Fibroblast of pulmonary artery (primary cell): ENCODE results near the gene BST2.

Source experiments
- DNase-seq: peaks from one replicate; pipeline ENCODE4 v3.0.0-alpha.2; 2010; ENCODE audit warnings: low read depth
- H3K4me3 ChIP-seq: replicated peaks from 2 replicates; pipeline ENCODE4 v1.5.1; 2011; ENCODE audit warnings: low read depth, mild to moderate bottlenecking, control low read depth, low read length, moderate library complexity
- CTCF ChIP-seq: IDR thresholded peaks from 2 replicates; pipeline ENCODE4 v1.5.1; 2011; ENCODE audit warnings: mild to moderate bottlenecking, control low read depth, low read length, inconsistent platforms; ENCODE audit errors: missing control alignments

Gene BST2

GRCh38 chr19:17406046-17406886 lies 836 bp upstream of the BST2 start:
- no peak for DNase-seq
- TF ChIP-seq CTCF = no peak
- H3K4me3 ChIP-seq = no peak overlapping the region

DNA sequence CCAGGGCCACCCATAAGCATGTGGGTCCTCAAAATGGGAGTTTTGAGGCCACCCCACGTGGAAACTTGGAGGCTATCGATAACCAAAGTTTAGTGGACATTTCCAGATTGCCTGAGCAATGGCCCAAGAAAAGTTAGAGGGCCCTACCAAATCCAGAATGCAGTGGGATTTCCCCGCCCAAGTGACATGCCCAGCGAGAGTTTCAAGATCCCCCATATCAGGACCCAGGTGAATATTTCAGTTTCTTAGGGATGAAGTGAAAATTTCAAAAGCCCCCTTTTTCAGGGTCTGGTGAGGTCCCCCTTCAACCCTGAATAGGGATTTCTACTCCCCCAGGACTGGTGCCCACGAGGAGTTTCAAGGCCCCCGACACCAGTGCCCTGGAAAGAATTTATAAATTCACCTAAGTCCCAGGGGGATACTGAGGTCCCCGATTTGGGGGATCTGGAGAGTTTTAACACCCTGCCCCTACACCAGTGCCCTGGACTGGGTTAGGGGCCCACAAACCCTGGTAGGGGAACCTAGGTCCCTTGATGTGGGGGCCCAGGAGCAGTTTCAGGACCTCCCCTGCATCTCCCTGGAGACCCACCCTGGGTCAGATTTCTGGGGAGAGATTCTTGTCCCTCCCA lies 695 bp downstream of the BST2 start:
- DNase-seq = no peak
- TF ChIP-seq CTCF = no peak
- no peak overlapping the region for H3K4me3 ChIP-seq

GRCh38 chr19:17404015-17404414 lies 1.4 kb downstream of the BST2 start:
- DNase-seq = no peak
- no peak overlapping the region for H3K4me3 ChIP-seq
- TF ChIP-seq CTCF = no peak

- DNase-seq = no peak
- no peak overlapping the region for H3K4me3 ChIP-seq
Observed at GRCh38 chr19:17402982-17403855, 2.2 kb downstream of the BST2 start.

GRCh38 chr19:17401628-17402027 lies 3.8 kb downstream of the BST2 start:
- no peak for TF ChIP-seq CTCF
- no peak overlapping the region for H3K4me3 ChIP-seq
- no peak for DNase-seq

More at GRCh38 chr19:17402982-17403855, 2.2 kb downstream of the BST2 start:
- TF ChIP-seq CTCF = no peak

DNA sequence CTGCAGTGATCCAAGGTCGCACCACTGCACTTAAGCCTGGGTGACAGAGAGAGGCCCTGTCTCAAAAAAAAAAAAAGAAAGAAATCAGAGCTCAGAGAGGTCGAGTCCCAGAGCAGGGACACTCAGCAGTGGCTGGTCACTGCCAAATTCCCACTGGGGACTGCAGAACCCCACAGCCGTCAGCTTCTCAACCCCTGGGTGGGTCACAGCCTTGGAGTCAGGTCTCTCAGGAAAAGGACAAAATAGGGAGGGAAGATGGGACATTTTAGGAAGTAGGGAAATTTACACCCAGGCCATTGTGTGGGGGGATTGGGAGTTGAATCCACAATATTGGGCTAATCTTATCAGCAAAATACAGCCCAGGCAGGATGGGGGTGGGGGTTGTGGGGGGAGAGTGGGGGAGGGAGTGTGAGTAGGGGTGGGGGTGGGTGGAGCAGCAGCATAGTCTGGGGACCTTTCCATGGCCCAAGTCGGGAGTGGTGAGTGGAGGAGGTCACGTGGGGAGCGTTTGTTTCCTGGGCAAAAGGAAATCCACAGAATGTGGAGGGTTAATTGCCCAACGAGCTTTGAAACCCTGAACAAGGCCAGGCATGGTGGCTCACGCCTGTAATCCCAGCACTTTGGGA lies 6.4 kb downstream of the BST2 start:
- H3K4me3 ChIP-seq = no peak overlapping the region
- TF ChIP-seq CTCF = no peak
- no peak for DNase-seq
